Mucosa of gallbladder (tissue), 1 donor: Measurements from ENCODE around the gene SAMM50. TPM values are rescaled to one million over a fixed set of nuclear protein-coding genes. Genes with fewer than 3 reads are reported as not detected.

Experiments used
- DNase-seq: peaks from one replicate; pipeline ENCODE4 v3.0.0-alpha.2; 2020; ENCODE audit warnings: low spot score
- total RNA-seq: library from RNA; stranded (reverse); gene quantifications from one replicate; pipeline ENCODE4 v1.2.1, GENCODE V29; 2021
- donor health status: DM: no; HTN: no; CAD: no.

SAMM50 gene
- total RNA-seq, 1 donor from 2014 or later, result 51.8 TPM

DNA sequence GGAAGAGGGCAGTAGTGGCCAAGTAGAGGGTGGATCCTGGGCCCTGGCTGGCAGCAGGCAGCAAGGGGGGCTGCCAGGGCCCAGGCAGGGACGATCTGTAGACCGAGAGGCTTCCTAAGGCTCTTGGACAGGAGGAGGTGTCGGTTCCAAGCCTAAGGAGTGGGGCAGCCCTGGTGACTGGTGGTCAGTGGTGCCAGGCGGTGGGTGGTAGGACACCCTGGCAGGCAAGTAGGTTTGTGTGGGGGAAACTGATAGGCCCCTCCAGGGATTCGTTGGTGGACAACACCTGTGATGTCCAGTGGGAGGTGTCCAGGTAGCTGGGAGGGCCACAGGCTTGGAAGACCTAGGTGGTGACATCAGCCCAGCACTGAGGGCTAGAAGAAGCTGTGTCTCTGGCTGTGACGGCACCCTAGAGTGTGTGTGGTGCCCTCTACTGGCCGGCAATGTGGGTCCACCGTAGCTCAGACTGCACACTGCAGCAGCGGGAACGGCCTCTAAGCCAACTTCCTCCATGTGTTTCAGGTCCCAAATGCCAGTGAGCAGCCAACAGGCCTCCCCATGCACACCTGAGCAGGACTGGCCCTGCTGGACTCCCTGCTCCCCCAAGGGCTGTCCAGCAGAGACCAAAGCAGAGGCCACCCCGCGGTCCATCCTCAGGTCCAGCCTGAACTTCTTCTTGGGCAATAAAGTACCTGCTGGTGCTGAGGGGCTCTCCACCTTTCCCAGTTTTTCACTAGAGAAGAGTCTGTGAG lies 9.4 kb upstream of the SAMM50 start:
- peak; percentile 55 for DNase-seq

DNA sequence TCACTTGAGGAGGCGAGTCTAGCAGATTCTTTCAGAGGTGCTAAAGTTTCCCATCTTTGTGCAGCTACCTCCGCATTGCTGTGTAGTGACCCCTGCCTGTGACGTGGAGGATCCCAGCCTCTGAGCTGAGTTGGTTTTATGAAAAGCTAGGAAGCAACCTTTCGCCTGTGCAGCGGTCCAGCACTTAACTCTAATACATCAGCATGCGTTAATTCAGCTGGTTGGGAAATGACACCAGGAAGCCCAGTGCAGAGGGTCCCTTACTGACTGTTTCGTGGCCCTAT lies 8.9 kb upstream of the SAMM50 start:
- DNase-seq, result no peak

DNA sequence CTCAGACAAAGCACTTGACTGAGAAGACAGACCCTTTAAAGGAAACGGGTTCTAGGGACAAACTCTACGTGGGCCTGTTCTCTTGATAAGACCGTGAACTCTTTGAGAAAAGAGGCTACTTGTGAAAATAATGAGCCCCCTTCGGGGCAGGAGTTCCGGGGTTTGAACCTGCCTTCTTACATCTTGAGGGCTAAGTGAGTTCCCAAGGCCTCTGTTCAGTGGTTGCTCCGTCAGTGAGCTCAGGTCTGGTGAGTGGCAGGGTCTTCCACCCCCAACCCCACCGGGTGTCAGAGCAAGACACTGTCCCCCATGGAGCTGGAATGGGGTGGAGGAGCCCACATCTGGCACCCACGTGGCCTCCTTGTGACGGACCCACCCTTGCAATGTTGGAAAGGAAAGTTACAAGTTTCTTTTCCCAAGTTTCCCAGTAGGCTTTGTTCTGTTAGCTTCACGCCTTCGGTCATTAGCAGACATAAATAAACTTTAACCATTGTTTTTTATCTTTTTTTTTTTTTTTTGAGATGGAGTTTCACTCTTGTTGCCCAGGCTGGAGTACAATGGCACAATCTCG lies 6.3 kb upstream of the SAMM50 start:
- no peak for DNase-seq

DNA sequence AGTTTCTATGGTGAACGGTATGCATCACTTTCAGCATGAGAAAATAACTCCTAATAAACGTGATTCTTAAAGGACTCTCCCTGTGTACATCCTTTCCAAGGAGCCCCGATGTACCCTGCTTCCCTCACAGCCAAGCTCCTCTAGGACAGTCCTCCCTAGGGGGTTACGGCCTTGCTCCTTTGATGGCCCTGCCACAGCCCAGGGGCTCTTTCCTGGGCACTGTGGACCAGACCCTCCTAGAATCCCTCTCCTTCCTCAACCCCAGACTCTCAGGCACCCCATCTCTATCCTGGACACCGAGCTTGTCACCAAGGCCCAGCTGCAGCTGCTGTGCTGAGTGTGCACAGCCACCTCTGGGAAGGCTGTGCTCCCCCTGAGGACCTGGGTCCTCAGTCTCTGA lies 3.9 kb upstream of the SAMM50 start:
- no peak for DNase-seq

DNA sequence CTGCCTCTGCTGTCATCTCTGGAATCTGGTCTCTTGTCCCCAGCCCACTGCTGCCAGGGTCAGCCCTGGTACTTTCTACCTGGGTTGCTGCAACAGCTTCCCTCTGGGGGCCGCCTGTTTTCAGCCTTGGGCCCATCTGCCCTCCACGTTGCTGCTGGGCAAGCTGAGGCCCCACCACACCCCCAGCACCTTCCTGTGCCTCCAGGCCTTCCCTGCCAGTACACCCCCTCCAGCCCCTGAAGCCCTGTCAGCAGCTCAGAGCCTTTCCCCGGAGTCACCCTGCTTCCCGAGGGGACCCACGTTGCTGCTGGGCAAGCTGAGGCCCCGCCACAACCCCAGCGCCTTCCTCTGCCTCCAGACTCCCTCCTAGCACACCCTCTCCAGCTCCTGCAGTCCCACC lies 3.3 kb upstream of the SAMM50 start:
- no peak for DNase-seq

DNA sequence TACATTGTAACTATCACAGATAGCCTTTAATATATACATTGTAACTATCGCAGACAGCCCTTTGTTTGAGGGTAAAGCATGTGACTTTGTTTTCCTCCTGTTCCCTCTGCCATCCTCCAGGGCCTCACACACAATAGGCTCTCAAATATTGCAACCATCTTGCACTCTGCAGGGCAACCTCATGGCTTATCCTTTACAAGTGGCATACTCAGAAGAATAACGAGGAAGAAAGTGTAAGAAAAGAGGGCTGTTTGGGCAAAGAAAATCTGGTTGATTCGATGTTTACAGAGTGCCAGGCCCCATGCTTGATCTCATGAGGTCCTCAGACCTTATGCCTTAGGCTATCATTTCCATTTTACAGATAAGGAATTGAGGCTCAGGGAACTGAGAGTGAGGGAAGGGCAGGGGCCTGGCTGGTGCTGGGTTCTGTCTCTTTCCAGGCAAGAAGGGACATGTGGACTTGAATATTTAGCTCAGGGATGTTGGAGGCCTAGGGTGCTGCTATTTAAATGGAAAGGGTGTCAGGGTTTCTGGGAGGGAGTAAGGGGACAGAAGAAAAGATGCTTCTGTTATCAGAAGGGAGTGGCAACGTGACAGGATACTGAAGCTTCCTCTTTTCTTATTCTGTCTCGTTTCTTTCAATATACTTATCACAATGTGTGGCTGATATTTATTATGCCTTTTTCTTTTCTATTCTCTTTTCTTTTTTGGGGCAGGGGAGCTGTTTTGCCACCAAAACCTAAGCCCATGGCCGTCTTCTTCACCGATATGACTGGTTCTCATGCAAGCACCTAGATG lies 1.1 kb upstream of the SAMM50 start:
- DNase-seq, result no peak

DNA sequence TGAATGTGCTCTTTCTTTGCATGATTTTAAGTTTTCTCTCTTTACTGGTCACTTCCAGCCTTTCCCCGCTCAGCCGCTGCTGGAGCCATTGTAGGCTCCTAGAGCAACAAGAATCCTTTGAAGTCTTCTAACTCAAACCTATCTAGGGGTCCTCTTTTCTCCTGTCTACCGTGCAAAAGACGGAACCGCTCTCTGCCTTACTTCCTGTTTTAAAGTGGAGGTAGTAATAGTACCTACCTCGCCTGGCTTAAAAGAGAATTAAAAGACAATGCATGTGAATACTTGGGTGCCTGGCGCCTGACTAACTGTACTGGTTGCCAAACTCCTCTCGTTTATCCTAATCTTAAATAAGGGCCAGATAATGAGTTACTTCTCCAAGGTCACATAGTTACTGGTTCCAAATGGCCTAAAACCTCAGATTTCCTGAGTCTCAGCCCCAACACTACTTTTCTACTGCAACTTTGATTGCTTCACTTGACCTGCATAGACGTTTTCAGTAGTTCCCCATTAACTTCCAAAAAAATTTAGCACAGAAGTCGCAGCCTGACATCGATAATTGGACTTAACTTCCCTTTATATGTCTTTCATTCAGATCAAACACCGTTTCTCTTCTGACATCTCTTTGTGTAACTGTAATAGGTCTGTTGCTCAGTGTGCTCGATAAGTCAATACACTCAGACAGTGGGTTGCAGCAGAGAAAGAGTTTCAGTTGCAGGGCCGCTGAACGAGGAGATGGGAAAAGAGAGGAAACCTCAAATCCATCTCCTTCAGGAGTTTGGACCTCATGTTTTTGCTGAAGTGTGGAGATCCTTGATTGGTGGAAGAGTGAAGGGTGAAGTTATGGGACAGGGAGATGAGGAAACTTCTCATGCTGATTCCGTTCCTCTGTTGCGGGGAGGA lies 891 bp downstream of the SAMM50 start:
- no peak for DNase-seq

DNA sequence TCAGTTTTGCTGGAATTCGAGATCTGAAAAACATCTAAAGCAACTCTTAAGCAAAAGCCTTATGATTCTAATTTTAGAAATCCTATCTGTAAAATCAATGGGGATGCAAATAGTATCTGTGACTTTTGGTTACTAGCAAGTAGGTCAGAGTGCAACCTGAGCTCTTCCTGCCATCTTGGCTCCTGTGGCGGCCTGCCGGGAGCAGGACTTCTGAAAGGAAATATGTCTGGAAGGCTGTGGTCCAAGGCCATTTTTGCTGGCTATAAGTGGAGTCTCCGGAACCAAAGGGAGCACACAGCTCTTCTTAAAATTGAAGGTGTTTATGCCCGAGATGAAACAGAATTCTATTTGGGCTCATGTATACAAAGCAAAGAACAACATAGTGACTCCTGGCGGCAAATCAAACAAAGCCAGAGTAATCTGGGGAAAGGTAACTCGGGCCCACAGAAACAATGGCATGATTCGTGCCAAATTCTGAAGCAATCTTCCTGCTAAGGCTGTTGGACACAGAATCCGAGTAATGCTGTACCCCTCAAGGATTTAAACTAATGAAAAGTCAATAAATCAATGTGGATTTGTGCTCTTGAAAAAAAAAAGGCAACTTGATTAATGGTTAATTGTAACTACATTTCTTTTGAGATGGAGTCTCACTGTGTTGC lies 1.7 kb downstream of the SAMM50 start:
- DNase-seq, result peak; percentile 71

DNA sequence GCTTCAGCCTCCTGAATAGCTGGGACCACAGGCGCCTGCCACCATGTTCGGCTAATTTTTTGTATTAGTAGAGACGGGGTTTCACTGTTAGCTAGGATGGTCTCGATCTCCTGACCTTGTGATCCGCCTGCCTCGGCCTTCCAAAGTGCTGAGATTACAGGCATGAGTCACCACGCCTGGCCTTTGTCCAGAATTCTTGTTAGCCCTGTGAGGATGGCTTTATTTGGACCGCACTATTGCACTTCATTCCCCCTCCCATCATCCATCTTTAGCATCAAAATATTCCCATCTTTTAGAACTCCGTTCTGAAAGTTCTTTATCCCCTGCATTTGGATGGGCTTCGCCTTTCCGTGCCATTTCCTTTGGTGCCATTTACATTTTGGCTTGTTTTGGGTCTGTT lies 2.6 kb downstream of the SAMM50 start:
- DNase-seq, result no peak

DNA sequence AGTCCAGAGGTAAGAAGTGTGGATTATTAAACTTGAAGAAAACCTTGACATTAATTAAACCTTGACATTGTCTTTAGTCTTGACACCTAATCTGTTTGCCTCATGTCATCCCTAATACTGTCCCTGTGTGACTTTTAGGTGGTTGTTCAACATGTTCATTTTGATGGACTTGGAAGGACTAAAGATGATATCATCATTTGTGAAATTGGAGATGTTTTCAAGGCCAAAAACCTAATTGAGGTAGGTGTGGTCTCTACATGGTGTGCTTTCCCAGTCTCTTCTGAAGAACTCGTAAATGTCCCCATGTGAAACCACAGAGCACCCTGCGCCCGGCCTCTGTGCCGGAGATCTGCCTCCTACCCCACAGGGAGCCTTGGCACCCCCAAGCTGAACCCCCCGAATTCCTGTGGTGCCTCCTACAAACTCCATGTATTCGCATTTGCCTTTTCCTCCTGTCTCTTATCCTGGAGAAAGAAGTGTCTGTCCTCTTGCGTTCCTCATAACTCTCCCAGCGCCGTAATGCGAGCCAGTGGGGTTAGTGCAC lies 9.1 kb downstream of the SAMM50 start:
- no peak for DNase-seq

DNA sequence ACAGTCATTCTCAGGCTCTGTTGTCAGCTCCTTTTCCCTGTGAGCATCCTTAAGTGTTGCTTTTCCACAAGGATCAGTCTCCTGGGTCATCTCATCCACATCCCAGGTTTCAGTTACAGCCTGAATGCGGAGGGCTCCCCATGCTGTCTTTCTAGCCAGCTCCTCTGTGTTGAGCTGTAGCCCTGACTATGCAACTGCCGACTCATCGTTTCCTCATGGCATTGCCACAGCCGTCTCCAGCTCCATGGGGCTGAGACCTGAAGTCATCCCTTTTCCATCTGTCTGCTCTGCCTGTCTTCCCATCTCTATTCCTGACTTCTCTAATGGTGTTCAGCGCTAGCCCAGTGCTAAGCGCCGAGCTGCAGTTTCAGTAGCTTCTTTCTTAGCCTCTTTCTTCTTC lies 11.8 kb downstream of the SAMM50 start:
- DNase-seq, result no peak

DNA sequence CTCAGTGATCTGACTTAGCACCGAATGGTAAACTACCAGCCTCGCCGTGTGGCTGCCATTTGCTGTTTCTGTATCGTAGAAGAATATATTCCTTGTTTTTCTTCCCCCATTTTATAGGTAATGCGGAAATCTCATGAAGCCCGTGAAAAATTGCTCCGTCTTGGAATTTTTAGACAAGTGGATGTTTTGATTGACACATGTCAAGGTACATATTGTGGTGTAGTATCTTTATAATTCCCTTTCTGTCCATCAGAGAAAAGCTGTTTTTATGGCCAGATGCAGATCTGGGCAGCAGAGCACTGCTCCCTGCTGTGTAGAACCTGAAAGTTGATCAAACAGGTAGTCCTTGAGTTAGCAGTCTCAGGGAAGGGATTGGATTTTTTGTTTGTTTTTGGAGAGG lies 13.4 kb downstream of the SAMM50 start:
- no peak for DNase-seq

DNA sequence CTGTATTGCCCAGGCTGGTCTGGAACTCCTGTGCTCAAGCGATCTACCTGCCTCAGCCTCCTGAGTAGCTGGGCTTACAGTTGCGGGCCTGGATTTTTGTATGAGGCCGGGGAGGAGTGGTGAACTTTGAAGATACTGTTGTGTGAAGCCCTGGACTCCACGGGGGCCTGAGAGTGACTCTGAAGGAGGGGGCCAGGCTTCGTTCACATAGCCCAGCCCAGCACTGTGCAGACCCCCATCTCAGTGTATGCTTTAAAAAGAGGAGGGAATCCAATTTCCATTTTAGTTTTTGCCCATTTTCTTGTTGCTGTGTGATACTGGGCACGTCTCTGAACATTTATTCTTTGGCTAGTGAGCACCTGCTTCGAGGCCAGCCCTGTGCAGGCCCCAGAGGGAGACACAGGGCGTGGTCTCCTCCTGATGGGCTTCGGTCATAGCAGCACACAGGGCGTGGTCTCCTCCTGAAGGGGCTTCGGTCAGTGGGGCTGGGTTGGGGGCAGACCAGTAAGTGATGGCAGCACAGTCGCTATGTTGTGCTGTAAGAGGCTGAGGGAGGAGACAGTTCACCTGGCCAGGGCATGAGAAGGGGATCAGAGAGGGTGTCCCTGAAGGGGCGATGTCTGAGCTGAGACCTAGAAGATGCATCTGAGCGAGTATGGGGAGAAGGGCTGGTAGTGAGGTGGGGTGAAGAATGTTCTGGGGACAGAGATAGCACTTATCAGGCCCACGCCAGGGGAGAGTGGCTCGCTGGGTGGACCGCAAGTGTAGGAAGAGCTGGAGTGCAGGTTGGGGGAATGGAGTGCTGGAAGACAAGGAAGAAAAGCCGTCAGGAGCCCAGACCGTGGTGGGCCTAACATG lies 14.0 kb downstream of the SAMM50 start:
- DNase-seq, result no peak

DNA sequence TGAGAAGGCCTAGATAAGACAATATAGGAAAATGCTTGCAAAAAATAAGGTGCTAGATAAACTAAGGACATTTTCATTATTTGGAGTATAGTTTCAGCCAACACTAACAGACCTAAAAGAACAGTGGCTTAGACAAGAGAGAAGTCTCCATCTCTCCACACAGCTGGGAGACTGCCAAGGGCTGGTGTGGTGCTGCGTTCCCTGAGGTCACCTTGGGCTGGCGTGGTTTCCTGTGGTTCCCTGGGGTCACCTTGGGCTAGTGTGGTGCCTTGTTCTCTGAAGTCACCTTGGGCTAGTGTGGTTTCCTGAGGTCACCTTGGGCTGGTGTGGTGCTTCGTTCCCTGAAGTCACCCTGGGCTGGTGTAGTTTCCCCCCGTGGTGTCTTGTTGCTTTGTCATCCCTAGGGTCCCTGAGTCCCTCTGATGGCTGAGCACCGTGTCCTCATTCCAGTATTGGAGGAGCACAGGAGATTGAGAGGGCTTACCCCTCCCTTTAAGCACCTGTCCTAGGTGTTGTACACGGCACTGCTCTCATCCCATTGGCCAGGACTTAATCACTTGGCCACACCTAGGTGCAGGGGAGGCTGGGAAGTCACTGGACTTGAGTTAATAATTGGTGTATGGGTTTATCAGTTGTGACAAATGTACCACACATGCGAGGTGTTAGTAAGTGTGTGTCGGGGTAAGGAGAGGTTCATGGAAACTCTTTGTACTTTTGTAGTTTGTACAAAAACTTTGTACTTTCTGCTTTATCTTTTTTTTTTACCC lies 14.9 kb downstream of the SAMM50 start:
- DNase-seq, result peak; percentile 50

DNA sequence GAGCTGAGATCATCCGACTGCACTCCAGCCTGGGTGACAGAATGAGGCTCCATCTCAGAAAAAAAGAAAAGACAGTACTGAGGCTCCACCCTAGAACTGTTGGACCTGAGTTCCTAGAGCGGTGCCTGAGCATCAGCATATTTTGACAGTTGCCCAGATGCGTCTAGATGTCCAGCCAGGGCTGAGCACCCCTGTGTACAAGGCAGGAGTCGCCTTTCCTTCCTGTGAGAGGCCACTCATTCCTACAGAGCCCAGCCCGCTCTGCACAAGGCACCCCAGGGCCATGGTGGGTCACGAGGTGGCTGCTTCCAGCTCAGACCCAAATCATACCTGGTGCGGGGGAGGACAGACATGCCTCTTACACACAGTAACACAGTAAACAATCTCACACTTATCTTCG lies 15.9 kb downstream of the SAMM50 start:
- no peak for DNase-seq

DNA sequence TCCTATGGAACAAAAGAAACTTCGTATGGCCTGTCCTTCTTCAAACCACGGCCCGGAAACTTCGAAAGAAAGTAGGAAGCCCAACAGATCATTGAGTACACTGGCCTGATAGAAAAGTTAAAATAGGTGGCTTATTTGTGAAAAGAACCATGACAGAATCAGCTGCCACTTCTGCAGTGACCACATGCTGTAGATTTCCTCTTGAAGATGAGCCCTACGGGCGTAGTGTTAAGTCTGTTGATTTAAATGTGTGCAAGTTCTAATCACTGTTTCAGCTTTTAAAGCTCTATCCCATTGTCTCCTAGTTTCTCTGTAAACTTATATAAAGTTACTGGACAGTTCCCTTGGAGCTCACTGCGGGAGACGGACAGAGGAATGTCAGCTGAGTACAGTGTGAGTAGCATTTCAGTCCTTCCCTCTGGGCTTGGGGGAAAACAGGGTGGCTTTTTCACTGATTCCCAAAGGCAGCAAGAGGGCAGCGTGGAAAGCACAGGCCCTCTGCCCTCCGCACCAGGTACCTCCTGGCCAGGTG lies 17.8 kb downstream of the SAMM50 start:
- DNase-seq, result no peak

DNA sequence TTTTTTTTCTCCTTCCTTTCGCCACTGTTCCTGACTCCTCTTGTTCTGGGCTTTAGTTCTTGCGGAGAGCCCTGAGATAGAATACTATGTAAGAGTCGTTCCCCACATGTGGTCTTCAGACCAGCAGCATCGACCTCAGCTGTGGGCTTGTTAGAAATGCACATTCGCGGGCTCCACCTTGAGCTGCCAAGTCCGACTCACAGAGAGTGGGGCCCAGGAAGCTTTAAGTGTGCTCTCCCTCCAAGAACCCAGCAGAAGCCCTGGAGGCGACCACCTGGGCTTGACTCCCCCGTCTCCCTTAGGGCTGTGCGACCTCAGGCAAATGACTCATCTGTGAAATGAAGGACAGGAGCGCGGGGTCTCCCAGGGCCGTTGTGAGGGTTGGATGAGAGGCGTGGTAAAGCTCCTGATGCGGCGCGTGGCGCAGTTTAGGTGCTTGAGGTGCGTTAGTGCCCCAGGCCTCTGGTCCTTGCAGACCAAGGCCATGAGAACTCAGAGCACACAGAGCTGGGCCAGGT lies 18.8 kb downstream of the SAMM50 start:
- no peak for DNase-seq

DNA sequence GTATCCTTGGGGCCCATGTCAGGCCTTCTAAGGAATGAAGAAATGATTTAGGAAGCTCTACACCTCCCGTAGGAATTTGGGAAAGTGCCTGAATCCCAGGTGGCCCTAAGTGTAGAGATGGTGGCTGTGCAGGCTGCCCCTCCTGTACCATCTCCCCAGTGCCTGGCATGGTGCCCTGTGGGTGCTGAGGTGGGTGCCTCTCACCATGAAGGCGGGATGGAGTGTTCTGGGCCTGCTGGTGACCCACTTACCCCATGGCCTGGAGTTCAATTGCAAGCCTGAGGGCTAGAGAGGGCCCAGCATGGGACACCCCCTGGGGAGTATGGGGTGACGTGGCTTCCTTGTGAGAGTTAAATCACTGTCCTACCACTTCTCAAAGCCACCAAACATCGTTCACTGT lies 19.8 kb downstream of the SAMM50 start:
- no peak for DNase-seq
